HL-60 (cell line): Measurements from ENCODE around the gene TTN.

Experiments
- DNase-seq, 2 experiments: peaks; one replicate each; pipeline ENCODE4 v3.0.0-alpha.2; 2010 to 2020; ENCODE audit warnings: low read depth in 1 of 2, low spot score in 1 of 2
- H3K27ac ChIP-seq: fragments of 250-450 bp; sonication (Bioruptor Pico); replicated peaks from 2 replicates; pipeline ENCODE4 v1.5.1; 2020; ENCODE audit warnings: mild to moderate bottlenecking, moderate library complexity
- H3K27me3 ChIP-seq: fragments of 250-450 bp; sonication (Bioruptor Pico); 2 replicates; pipeline ENCODE4 v1.5.1; 2021; ENCODE audit warnings: mild to moderate bottlenecking, moderate library complexity; ENCODE audit not compliant: insufficient read depth, poor library complexity, severe bottlenecking
- H3K4me3 ChIP-seq: replicated peaks from 2 replicates; pipeline ENCODE4 v1.5.1; 2011; ENCODE audit warnings: mild to moderate bottlenecking, control low read depth, low read length; ENCODE audit not compliant: insufficient read depth
- CTCF ChIP-seq: IDR thresholded peaks from one replicate; pipeline ENCODE4 v1.5.1; 2011; ENCODE audit warnings: low read length, control low read depth, inconsistent platforms; ENCODE audit not compliant: insufficient read depth
- GABPA ChIP-seq: IDR thresholded peaks from 2 replicates; pipeline ENCODE4 v1.6.1; 2012; ENCODE audit warnings: low read depth
- POLR2AphosphoS5 ChIP-seq: IDR thresholded peaks from 2 replicates; pipeline ENCODE4 v1.6.1; 2012; ENCODE audit warnings: low read depth
- REST ChIP-seq: IDR thresholded peaks from 2 replicates; pipeline ENCODE4 v1.6.1; 2012; ENCODE audit warnings: low read depth; ENCODE audit not compliant: insufficient replicate concordance
- SPI1 ChIP-seq: IDR thresholded peaks from 2 replicates; pipeline ENCODE4 v1.6.1; 2012; ENCODE audit warnings: low read depth, mild to moderate bottlenecking, borderline replicate concordance
- long read RNA-seq: library from polyadenylated mRNA; unstranded; transcript quantifications from one replicate; pipeline ENCODE4 v2.0.0, GENCODE V29; 2020

Gene TTN
- long read RNA-seq = 0 reads

DNA sequence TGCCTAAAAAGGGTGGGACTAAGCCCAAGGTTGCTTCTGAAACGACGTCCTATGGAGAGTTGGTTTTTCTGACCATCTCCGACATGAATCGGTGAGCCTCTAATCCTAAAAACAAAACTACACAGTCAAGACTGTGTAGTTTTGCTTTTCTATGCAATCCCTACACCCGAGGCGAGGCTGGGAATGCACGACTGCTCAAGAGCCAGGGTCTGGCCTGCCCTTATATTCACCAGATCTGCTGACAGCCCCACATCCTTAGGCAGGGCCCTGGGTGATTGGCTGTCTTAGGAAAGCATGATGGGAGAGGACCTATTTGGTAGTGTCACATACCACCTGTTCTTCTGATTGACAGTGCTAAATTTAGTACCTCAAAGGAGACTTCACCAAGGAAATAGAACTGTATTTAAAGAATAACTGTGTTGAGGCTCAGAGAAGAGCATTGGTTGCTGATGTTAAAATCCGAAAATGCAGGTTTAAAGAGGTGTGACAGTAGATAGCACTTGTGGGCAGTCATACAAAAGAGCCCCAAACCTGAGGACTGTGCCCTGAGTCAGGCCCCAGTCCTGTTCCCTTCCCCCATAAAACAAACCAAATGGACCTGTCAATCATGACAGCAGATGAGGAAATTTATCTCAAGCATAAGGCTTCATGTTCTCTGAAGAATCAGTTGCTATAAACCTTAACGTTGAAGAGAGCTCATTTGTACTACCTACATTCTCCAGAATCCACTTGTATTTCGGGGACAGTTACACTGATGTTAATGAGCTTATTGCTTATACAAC, at the start of gene TTN:
Gene TTN, minus strand, starts transcription at position 197 of the 782 bp plus-strand sequence. CDS start 2,781 bp downstream, outside the sequence.
- TF ChIP-seq CTCF = no peak
- TF ChIP-seq GABPA = no peak
- no peak for TF ChIP-seq REST
- no peak for TF ChIP-seq SPI1
- Histone ChIP-seq H3K27ac (no peak within 1 kb of the TSS), H3K27me3 (no peaks in the 10 kb centered on the region), H3K4me3 (no peak within 1 kb of the TSS)
- no peak for DNase-seq

DNA sequence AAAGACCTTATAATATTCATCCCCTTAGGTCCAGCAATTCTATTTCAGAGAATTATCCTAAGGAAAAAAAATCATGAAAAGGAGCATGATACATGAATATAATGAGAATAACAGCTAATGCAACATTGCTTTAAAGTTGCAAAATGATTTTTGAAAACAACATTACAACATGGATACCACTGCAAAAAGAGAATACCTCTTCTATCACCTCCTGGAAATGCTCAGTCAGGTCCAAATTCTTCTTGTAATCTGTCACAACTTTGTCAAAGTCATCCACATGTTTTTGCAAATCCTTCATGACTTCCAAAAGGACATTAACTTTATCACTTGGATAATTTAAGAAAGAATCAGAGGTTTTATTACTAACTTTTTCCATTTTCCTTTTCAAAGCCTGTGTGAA, 47.9 kb upstream of the TTN start:
- Histone ChIP-seq H3K27ac (no peak overlapping the region), H3K4me3 (no peak overlapping the region), H3K27me3 (no peaks in the 10 kb centered on the region)
- no peak for DNase-seq
- TF ChIP-seq CTCF = no peak
- TF ChIP-seq GABPA = no peak
- TF ChIP-seq REST = no peak
- no peak for TF ChIP-seq SPI1
- TF ChIP-seq POLR2AphosphoS5 = no peak

GRCh38 chr2:178848335-178848734, 41.1 kb upstream of the TTN start:
- DNase-seq = no peak
- Histone ChIP-seq H3K27me3 (no peaks in the 10 kb centered on the region), H3K27ac (no peak overlapping the region), H3K4me3 (no peak overlapping the region)
- TF ChIP-seq REST = no peak
- no peak for TF ChIP-seq GABPA
- TF ChIP-seq SPI1 = peak; percentile 63; the same call in 1 of the 2 replicates
